A673 (cell line): Measurements from ENCODE around the gene FRRS1L. TPM values are rescaled to one million over a fixed set of nuclear protein-coding genes. Genes with fewer than 3 reads are reported as not detected.

Experiments
- BruUV-seq: library from RNA; stranded (reverse); fragments of 400-500 nt; replicated peaks from 2 replicates; lab custom pipeline; 2021; lab: Mats Ljungman, UMichigan
- CTCF ChIA-PET: fragments of 300-600 bp; sonication (Branson Sonifier 250); formaldehyde crosslinking; loops from one replicate; lab custom pipeline; 2022; ENCODE audit warnings: antibody characterized with exemption; lab: Charles Lee
- POLR2A ChIA-PET: fragments of 300-600 bp; sonication (Branson Sonifier 250); formaldehyde crosslinking; loops from one replicate; lab custom pipeline; 2022; ENCODE audit warnings: antibody characterized with exemption; ENCODE audit not compliant: low non-redundant PET; lab: Charles Lee
- DNase-seq: peaks from one replicate; pipeline ENCODE4 v3.0.0-alpha.2; 2015; ENCODE audit warnings: low spot score
- H3K27ac ChIP-seq: fragments of 200-600 bp; sonication (generic); 2 replicates; pipeline ENCODE4 v1.5.1; 2016; ENCODE audit warnings: mixed run types, low read depth, mild to moderate bottlenecking, mixed read lengths, antibody characterized with exemption, low read length; ENCODE audit not compliant: poor library complexity, severe bottlenecking
- H3K27me3 ChIP-seq: fragments of 200-600 bp; sonication (generic); replicated peaks from 2 replicates; pipeline ENCODE4 v1.6.1; 2017; ENCODE audit warnings: mixed run types, low read depth, mild to moderate bottlenecking, mixed read lengths, antibody characterized with exemption, low read length; ENCODE audit not compliant: insufficient read depth, poor library complexity
- H3K36me3 ChIP-seq: fragments of 200-600 bp; sonication (generic); 2 replicates; pipeline ENCODE4 v1.6.1; 2016; ENCODE audit warnings: mixed run types, mild to moderate bottlenecking, mixed read lengths, antibody characterized with exemption, low read length; ENCODE audit not compliant: insufficient read depth, poor library complexity, severe bottlenecking
- H3K4me1 ChIP-seq: fragments of 200-600 bp; sonication (generic); 2 replicates; pipeline ENCODE4 v1.6.1; 2017; ENCODE audit warnings: mixed run types, mild to moderate bottlenecking, mixed read lengths, antibody characterized with exemption, low read length; ENCODE audit not compliant: insufficient read depth, poor library complexity, severe bottlenecking
- H3K4me3 ChIP-seq: fragments of 200-600 bp; sonication (generic); 2 replicates; pipeline ENCODE4 v1.5.1; 2016; ENCODE audit warnings: low read depth, mixed run types, mild to moderate bottlenecking, mixed read lengths, low read length; ENCODE audit not compliant: poor library complexity, severe bottlenecking
- H3K9me3 ChIP-seq: fragments of 200-600 bp; sonication (generic); 2 replicates; pipeline ENCODE4 v1.6.1; 2016; ENCODE audit warnings: mixed run types, low read depth, mild to moderate bottlenecking, mixed read lengths, antibody characterized with exemption, low read length; ENCODE audit not compliant: poor library complexity, severe bottlenecking
- EZH2 ChIP-seq: fragments of 200-600 bp; sonication (generic); IDR thresholded peaks from 2 replicates; pipeline ENCODE4 v1.6.1; 2017; ENCODE audit warnings: borderline replicate concordance, low read depth, mild to moderate bottlenecking, mixed read lengths, antibody characterized with exemption, low read length; ENCODE audit not compliant: poor library complexity, severe bottlenecking
- intact Hi-C: fragments of 100-400 bp; cut with micrococcal nuclease; formaldehyde crosslinking; loops from one replicate; pipeline ENCODE4 v1.10.0; 2022; ENCODE audit not compliant: unreplicated experiment
- total RNA-seq: library from RNA; stranded (reverse); gene quantifications from 2 replicates; pipeline ENCODE4 v1.2.3, GENCODE V29; 2021
- TF ChIP-seq, protein P1 (sequence below): fragments of 300-800, 200-600 bp; sonication (generic); conservative IDR thresholded peaks from 2 replicates; pipeline ENCODE4 v1.5.1; 2017; ENCODE audit warnings: low read depth, mild to moderate bottlenecking, antibody characterized with exemption, low read length, moderate library complexity, mixed read lengths

The FRRS1L gene
- total RNA-seq, 1 experiment from 2014 or later: 0.41 TPM

DNA sequence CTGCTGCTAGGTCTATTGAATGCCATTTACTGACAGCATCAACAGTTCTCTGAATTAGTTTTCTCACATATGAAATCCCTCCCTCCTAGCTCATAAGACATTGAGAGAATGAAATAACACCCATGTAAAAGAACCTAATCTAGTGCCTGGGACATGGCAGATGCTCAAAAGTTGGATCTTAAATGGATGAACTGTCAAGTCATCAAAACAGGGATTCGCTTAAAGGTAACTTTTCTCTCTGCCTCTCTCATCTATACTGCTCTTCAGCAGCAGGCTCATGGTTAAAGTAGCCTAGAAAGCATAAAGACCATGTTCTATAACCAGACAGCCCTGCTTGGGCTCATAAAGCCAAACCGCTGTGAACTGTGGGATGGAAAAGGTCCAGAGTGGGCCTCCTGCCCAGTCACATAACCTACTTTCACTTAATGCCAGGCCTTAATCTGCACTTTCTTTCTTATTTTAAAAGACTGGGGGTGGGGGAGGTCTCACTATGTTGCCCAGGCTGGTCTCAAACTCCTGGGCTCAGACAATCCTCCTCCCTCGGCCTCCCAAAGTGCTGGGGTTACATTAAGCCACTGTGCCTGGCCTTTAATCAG, 51.0 kb downstream of the FRRS1L start:
- no peak overlapping the region for H3K27ac ChIP-seq
- H3K4me1 ChIP-seq: peaks cover 31% of the 10 kb centered on the region
- H3K36me3 ChIP-seq: peaks cover 6% of the 10 kb centered on the region
- no peak for TF ChIP-seq EZH2
- TF ChIP-seq, protein P1, sequence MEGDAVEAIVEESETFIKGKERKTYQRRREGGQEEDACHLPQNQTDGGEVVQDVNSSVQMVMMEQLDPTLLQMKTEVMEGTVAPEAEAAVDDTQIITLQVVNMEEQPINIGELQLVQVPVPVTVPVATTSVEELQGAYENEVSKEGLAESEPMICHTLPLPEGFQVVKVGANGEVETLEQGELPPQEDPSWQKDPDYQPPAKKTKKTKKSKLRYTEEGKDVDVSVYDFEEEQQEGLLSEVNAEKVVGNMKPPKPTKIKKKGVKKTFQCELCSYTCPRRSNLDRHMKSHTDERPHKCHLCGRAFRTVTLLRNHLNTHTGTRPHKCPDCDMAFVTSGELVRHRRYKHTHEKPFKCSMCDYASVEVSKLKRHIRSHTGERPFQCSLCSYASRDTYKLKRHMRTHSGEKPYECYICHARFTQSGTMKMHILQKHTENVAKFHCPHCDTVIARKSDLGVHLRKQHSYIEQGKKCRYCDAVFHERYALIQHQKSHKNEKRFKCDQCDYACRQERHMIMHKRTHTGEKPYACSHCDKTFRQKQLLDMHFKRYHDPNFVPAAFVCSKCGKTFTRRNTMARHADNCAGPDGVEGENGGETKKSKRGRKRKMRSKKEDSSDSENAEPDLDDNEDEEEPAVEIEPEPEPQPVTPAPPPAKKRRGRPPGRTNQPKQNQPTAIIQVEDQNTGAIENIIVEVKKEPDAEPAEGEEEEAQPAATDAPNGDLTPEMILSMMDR: no peak
- H3K9me3 ChIP-seq: no peaks in the 10 kb centered on the region
- DNase-seq: no peak
- H3K4me3 ChIP-seq: no peak overlapping the region
- no TSS peak for BruUV-seq
- intact Hi-C loops: loop anchor here (5.0 kb wide), 1 partner anchor 104 kb away; the partner anchor contains the start of gene CTNNAL1
- ChIA-PET CTCF (no interaction called here), POLR2A (no interaction called here)
- H3K27me3 ChIP-seq: no peaks in the 10 kb centered on the region

DNA sequence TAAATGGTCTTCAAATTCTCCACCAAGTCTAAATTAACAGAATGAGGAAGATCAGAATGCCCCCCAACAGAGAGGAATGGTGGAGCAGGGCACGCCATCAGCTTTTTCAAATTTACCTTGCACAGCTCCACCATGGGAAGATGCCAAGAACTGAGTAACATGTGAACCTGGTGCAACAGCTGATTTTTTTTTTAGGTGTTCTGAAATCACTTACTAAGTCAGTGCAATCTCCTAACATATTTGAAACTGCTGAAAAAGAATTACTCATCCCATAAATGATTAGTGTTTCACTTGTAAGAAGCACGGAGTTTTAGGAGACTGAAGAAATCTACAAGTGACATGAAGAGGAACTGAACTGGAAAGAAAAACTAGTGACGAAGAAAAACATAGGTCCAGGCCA, 52.4 kb downstream of the FRRS1L start:
- Histone ChIP-seq H3K27me3 (no peaks in the 10 kb centered on the region), H3K36me3 (peaks cover 6% of the 10 kb centered on the region), H3K4me3 (no peak overlapping the region), H3K9me3 (no peaks in the 10 kb centered on the region), H3K27ac (no peak overlapping the region), H3K4me1 (peaks cover 44% of the 10 kb centered on the region)
- CTCF ChIA-PET: no interaction called here
- DNase-seq: no peak
- no peak for TF ChIP-seq EZH2
- TF ChIP-seq, protein P1: no peak
- intact Hi-C loops: loop anchor here (5.0 kb wide), 1 partner anchor 102 kb away; the partner anchor contains the start of gene CTNNAL1
- BruUV-seq: no TSS peak
- POLR2A ChIA-PET: interaction anchor here (0.5 kb wide), 1 partner anchor 18 kb away, joined by 3 read pairs; no protein-coding TSS in a partner anchor

DNA sequence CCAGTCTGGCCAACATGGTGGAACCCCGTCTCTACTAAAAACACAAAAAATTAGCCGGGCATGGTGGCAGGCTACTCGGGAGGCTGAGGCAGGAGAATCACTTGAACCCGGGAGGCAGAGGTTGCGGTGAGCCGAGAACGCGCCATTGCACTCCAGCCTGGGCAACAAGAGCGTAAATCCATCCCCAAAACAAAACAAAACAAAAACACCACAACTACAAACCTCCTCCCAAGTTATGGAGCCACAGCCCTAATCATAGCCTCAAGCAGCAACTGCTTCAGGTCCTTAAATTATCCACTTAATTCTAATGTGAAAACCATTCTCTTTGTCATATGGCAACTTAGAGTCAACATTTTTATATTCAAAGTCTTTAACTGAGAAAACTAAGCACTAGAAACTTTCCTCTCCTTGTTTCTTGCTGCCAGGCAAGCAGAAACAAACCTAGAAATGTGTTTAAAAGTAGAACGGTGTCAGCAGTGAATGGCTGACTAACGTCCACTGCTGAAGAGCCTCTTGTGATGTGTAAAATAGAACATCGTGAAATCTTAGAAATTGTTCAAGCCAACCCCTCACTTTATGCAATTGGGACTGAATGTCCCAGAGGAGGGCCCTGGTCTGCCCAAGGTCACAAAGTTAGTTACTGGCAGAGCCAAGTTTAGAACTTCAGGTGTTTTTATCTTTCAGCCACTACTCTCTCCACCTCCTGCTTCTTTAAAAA, 53.0 kb downstream of the FRRS1L start:
- Histone ChIP-seq H3K36me3 (peaks cover 6% of the 10 kb centered on the region), H3K4me1 (peaks cover 50% of the 10 kb centered on the region), H3K27me3 (no peaks in the 10 kb centered on the region), H3K9me3 (no peaks in the 10 kb centered on the region), H3K27ac (no peak overlapping the region), H3K4me3 (no peak overlapping the region)
- no peak for DNase-seq
- intact Hi-C loops: no loop called here
- ChIA-PET CTCF (no interaction called here), POLR2A (interaction anchor here (0.5 kb wide), 1 partner anchor 19 kb away, joined by 3 read pairs; no protein-coding TSS in a partner anchor)
- BruUV-seq: no TSS peak
- no peak for TF ChIP-seq EZH2
- TF ChIP-seq, protein P1: no peak
